GM12801 (cell line): ENCODE data around the gene PPM1H.

Experiments used
- TF ChIP-seq, protein P1 (sequence below): IDR thresholded peaks from one replicate; pipeline ENCODE4 v1.5.1; 2011; ENCODE audit warnings: control low read depth; ENCODE audit not compliant: insufficient read length; ENCODE audit errors: extremely low read depth

Gene PPM1H

DNA sequence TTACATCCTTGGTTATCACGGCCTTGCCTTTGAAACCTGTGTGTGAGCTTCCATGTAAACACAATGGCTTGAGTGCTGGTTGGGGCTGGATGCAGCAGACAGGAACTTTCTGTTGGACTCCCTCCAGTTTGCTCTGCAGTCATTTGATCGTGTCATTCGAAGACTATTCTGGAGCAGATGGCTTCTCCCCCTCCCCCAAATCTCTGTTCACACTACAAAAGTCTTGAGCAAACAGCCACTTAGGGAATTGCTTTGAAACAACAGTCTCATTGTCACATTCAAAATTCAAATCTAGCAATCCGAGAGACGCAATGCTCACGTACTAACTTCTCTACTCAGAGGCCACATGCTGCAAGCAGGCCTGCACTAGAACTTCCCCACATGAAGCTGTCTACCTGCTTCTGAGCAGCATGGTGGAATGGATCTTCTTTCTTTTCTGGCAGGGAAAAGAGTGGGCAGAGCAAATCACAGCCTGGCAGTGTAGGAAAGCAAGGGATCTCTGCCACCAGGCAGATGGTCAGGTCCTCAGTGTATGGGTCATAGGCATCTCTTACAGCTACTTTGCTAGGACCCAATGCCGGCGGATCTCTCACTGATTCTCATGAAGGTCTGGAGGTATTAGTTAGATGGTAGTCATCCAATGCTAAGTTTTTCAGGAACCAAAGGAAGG, 214.2 kb downstream of the PPM1H start:
- TF ChIP-seq, protein P1, sequence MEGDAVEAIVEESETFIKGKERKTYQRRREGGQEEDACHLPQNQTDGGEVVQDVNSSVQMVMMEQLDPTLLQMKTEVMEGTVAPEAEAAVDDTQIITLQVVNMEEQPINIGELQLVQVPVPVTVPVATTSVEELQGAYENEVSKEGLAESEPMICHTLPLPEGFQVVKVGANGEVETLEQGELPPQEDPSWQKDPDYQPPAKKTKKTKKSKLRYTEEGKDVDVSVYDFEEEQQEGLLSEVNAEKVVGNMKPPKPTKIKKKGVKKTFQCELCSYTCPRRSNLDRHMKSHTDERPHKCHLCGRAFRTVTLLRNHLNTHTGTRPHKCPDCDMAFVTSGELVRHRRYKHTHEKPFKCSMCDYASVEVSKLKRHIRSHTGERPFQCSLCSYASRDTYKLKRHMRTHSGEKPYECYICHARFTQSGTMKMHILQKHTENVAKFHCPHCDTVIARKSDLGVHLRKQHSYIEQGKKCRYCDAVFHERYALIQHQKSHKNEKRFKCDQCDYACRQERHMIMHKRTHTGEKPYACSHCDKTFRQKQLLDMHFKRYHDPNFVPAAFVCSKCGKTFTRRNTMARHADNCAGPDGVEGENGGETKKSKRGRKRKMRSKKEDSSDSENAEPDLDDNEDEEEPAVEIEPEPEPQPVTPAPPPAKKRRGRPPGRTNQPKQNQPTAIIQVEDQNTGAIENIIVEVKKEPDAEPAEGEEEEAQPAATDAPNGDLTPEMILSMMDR: no peak

DNA sequence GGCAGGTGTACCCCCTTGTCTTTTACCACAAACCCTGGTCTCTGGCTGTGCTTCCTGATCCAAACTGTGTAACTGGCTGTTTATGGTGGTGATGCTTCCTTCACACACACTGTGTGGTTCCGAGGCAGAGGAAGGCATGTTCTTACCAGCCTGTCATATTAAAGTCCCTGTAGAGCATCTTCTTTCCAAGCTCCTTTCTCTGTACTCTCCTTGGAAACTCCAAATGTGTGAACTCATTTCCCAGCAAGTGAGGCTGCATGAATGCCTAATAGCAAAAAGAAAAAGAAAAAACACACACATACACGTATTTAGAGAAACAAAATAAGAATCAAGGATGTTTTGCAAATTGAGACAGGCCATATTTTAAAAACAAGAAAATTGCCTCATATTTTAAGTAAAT, 214.9 kb downstream of the PPM1H start:
- TF ChIP-seq, protein P1: no peak

DNA sequence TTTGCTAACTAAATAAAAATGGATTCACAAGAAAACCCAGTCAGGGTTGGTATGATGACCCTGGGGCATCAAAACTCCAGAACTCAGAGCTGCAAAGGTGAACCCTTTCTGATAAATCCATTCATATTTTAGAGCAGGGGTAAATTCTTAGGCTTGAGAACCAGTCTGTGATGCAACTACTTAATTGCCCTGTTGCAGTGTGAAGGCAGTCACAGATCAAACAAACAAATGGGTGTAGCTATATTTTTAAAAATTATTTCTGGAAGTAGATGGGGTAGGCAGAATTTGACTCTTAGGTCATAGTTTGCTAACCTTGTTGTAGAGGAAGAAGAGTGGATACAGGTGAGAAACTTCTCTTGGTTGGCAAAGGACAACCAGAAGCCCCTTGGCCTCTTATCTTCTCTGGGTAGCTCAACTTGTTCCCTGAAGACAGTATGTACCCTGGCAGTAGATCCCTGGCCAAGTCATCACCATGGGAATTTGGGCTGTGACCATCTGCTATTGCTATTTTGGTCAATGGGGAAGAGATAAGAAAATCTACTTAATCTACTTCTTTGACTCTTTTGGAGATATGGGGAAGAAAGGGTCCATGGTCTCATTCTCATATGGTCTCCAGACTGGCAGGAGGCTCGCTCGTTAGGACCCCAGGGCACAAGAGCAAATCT, 216.1 kb downstream of the PPM1H start:
- TF ChIP-seq, protein P1: no peak

DNA sequence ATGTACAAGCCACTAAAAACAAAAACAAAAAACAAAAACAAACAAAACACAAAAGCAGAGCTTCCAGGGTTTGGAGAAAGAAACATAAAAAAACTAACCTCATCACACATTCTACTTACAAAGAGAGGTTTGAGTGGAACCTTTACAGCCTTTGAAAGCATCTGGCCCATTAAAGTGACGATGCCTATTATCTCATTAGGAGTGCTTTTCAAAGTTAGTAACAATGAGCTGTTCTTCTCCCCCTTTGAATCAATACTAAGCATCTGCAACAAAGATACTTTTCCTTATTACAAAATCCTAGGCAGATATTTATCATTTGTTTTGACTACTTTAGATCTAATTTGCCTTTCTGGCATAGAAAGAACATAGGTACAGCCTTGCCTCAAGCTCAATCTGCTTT, 217.3 kb downstream of the PPM1H start:
- TF ChIP-seq, protein P1: no peak

DNA sequence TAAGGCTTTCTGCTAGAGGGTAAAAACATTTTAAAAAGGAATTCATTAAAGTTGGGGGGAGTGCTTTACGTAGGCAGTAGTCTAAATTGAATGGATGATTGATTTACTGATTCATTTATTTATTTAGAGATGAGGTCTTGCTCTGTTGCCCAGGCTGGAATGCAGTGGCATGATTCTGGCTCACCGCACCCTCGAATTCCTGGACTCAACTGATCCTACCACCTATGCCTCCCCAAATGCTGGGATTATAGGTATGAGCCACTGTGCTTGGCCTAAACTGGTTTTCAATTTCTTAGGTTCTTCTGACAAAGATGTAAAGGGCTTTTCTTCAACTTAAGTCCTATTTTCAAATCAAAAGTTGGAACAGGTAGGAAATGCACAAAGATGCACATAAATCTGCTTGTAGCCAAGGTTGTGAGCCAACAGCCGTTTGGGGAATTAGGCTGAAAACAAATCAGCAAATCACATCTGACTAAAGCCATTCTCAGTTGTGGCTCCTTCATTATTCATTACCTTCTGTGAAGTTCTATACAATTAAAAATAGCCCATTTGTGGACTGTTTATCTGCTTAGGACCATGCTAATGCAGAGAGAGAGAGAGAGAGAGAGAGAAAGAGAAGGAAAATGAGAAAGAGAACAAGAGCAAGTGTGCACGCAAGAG, 218.0 kb downstream of the PPM1H start:
- TF ChIP-seq, protein P1: no peak

DNA sequence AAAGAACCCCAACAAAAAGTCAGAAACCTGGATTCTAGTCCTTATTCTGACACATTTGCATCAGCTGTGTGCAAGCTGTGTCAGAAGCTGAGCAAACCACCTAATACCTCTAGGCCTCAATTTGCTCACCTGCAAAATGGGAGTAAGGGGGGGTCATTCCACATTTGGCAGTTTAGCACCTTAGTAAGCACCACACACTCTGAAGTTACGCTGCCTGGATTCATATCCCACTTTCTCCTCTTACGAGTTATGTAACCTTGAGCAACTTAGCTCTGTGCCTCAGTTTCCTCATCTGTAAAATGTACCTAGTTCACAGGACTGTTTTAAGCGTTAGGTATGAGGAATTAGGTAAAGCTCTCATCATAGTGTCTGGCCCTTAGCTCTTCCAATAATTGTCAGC, 218.9 kb downstream of the PPM1H start:
- TF ChIP-seq, protein P1: no peak
